Measurements from ENCODE around the gene CPTP. TPM values are rescaled to one million over a fixed set of nuclear protein-coding genes. Genes with fewer than 3 reads are reported as not detected.
A peak's percentile ranks its signal among the peaks of the same experiment; 100 is the strongest.
"Not testable (repeated sequence)": the region's sequence is repeated elsewhere in the genome, so short reads cannot be mapped to it uniquely, and the experiment has no call there.

CPTP gene
- total RNA-seq, 1 donor from 2014 or later = 1.0 TPM

DNA sequence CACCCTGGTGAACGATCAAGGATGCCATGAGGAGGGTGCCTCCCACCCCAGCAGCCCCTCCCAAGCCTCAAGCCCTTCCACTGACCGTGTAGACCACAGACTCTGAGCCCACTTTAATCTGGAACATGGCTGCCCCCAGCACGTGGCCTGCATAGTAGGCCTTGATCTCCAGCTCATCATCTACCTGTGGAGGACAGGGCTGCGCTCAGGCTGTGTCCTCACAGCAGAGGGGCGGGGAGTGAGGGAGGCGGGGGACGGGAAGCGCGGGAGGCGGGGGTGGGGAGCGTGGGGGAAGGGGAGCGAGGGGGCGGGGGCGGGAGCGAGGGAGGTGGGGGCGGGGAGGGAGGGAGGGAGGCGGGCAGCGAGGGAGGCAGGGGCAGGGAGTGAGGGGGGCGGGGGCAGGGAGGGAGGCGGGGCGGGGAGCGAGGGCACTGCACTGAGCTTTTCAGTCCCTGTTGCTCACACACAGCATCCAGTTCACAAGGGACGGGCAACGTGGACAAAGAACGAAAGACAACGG is 9.1 kb upstream of the CPTP start:
- no peaks in the 10 kb centered on the region for H3K9me3 Mint-ChIP-seq
- peak; percentile 43 for DNase-seq (ENCODE audit: low spot score)
- Histone ChIP-seq H3K4me1 (peaks cover 7% of the 10 kb centered on the region), H3K9me3 (ENCODE audit: low read depth) (no peaks in the 10 kb centered on the region), H3K4me2 (peak overlapping the region; percentile 45), H4K20me1 (ENCODE audit: low read depth) (peaks cover 71% of the 10 kb centered on the region), H3K27me3 (no peaks in the 10 kb centered on the region), H3F3A (ENCODE audit: low read depth) (peaks cover 14% of the 10 kb centered on the region), H3K4me3 (no peak overlapping the region), H3K9ac (no peak overlapping the region), H3K79me2 (ENCODE audit: low read depth) (peaks cover 45% of the 10 kb centered on the region), H3K27ac (no peak overlapping the region), H2AFZ (replicated peaks) (no peak overlapping the region), H3K36me3 (no peaks in the 10 kb centered on the region)
- TF ChIP-seq EZH2 (IDR thresholded peaks at IDR 0.05) (no peak), EZH2phosphoT487 (IDR thresholded peaks at IDR 0.05) (no peak)
- TF ChIP-seq, protein P1, sequence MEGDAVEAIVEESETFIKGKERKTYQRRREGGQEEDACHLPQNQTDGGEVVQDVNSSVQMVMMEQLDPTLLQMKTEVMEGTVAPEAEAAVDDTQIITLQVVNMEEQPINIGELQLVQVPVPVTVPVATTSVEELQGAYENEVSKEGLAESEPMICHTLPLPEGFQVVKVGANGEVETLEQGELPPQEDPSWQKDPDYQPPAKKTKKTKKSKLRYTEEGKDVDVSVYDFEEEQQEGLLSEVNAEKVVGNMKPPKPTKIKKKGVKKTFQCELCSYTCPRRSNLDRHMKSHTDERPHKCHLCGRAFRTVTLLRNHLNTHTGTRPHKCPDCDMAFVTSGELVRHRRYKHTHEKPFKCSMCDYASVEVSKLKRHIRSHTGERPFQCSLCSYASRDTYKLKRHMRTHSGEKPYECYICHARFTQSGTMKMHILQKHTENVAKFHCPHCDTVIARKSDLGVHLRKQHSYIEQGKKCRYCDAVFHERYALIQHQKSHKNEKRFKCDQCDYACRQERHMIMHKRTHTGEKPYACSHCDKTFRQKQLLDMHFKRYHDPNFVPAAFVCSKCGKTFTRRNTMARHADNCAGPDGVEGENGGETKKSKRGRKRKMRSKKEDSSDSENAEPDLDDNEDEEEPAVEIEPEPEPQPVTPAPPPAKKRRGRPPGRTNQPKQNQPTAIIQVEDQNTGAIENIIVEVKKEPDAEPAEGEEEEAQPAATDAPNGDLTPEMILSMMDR (IDR thresholded peaks at IDR 0.05) = no peak
- H3K36me3 Mint-ChIP-seq = peaks cover 11% of the 10 kb centered on the region
- H3K4me3 Mint-ChIP-seq = peak overlapping the region; percentile 13
- H3K27me3 Mint-ChIP-seq (ENCODE audit: insufficient read depth, low read depth) = peaks cover 12% of the 10 kb centered on the region
- H3K27ac Mint-ChIP-seq = no peak overlapping the region
- peaks cover 6% of the 10 kb centered on the region for H3K4me1 Mint-ChIP-seq

DNA sequence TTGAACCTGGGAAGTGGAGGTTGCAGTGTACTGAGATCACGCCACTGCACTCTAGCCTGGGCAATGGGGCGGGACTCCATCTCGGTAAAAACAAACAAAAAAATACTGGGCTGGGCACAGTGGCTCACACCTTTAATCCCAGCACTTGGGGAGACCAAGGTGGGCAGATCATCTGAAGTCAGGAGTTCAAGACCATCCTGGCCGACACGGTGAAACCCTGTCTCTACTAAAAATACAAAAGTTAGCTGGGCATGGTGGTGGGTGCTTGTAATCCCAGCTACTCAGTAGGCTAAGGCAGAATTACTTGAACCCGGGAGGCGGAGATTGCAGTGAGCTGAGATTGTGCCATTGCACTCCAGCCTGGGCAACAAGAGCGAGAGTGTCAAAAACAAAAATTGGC is 8.4 kb upstream of the CPTP start:
- peaks cover 14% of the 10 kb centered on the region for H3F3A ChIP-seq (ENCODE audit: low read depth)
- peak overlapping the region; percentile 45 for H3K4me2 ChIP-seq
- peaks cover 12% of the 10 kb centered on the region for H3K27me3 Mint-ChIP-seq (ENCODE audit: insufficient read depth, low read depth)
- not testable (repeated sequence) for H3K9me3 Mint-ChIP-seq; H3K4me1 Mint-ChIP-seq; H3K36me3 ChIP-seq; H2AFZ ChIP-seq (replicated peaks); H3K4me3 Mint-ChIP-seq; H3K27ac Mint-ChIP-seq; H3K9me3 ChIP-seq (ENCODE audit: low read depth); H3K4me1 ChIP-seq; H3K4me3 ChIP-seq; DNase-seq (ENCODE audit: low spot score); H3K9ac ChIP-seq; H3K27me3 ChIP-seq; H3K27ac ChIP-seq
- H3K79me2 ChIP-seq (ENCODE audit: low read depth) = peaks cover 52% of the 10 kb centered on the region
- H3K36me3 Mint-ChIP-seq = peaks cover 11% of the 10 kb centered on the region
- peaks cover 78% of the 10 kb centered on the region for H4K20me1 ChIP-seq (ENCODE audit: low read depth)

DNA sequence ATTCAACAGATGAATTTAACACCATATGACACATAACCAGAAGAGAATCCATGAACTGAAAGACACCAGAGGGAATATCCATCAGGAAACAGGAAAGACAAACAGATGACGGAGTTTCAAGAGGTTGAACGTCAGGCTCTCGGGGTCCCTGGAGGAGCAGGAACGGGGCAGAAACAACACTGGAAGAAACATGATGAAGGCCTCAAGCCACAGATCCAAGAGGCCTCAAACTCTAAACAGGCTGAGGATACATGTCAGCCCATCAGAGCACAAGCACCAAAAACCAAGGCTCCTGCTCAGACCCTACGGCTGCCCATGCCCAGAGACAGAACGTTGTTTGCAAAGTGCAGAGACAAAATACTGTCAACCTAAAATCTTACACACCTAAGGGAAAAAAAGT is 7.2 kb upstream of the CPTP start:
- Mint-ChIP-seq H3K27me3 (ENCODE audit: insufficient read depth, low read depth) (peaks cover 12% of the 10 kb centered on the region), H3K9me3 (no peaks in the 10 kb centered on the region), H3K4me3 (no peak overlapping the region), H3K36me3 (peaks cover 11% of the 10 kb centered on the region), H3K4me1 (peaks cover 10% of the 10 kb centered on the region), H3K27ac (no peak overlapping the region)
- Histone ChIP-seq H3K9me3 (ENCODE audit: low read depth) (no peaks in the 10 kb centered on the region), H3K4me1 (peaks cover 7% of the 10 kb centered on the region), H3K27ac (no peak overlapping the region), H3K36me3 (no peaks in the 10 kb centered on the region), H3K27me3 (no peaks in the 10 kb centered on the region), H2AFZ (replicated peaks) (no peak overlapping the region), H3K9ac (no peak overlapping the region), H3K79me2 (ENCODE audit: low read depth) (peaks cover 64% of the 10 kb centered on the region), H3K4me3 (no peak overlapping the region), H4K20me1 (ENCODE audit: low read depth) (peaks cover 82% of the 10 kb centered on the region), H3K4me2 (no peak overlapping the region), H3F3A (ENCODE audit: low read depth) (peaks cover 14% of the 10 kb centered on the region)
- TF ChIP-seq EZH2phosphoT487 (IDR thresholded peaks at IDR 0.05) (no peak), EZH2 (IDR thresholded peaks at IDR 0.05) (no peak)
- TF ChIP-seq, protein P1 (IDR thresholded peaks at IDR 0.05) = no peak
- DNase-seq (ENCODE audit: low spot score) = no peak

DNA sequence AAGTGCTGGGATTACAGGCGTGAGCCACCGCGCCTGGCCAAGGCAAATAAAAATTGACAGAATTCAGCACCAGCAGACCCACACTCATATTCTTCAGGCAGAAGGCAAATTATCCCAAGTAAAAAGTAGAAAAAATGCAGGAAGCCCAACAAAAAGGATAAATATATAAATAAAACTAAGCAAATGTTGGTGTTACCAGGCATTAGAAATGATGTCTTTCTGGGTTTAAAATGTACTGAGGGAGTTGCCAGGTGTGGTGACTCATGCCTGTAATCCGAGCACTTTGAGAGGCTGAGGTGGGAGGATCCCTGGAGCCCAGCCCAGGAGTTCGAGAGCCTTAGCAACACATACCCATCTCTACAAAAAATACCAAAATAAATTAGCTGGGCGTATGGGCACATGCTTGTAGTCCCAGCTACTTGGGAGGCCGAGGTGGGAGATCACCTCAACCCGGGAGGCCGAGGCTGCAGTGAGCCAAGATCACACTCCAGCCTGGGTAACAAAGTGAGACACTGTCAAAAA is 6.4 kb upstream of the CPTP start:
- H3K27me3 Mint-ChIP-seq (ENCODE audit: insufficient read depth, low read depth) = peaks cover 14% of the 10 kb centered on the region
- H3K4me1 Mint-ChIP-seq = peaks cover 12% of the 10 kb centered on the region
- H3K27ac Mint-ChIP-seq = no peak overlapping the region
- H3K4me2 ChIP-seq = no peak overlapping the region
- no peak overlapping the region for H3K27ac ChIP-seq
- no peak overlapping the region for H2AFZ ChIP-seq (replicated peaks)
- peaks cover 11% of the 10 kb centered on the region for H3K36me3 Mint-ChIP-seq
- H3K4me1 ChIP-seq = peaks cover 7% of the 10 kb centered on the region
- no peak for TF ChIP-seq EZH2 (IDR thresholded peaks at IDR 0.05)
- TF ChIP-seq, protein P1 (IDR thresholded peaks at IDR 0.05) = no peak
- TF ChIP-seq EZH2phosphoT487 (IDR thresholded peaks at IDR 0.05) = no peak
- DNase-seq (ENCODE audit: low spot score) = no peak
- H3F3A ChIP-seq (ENCODE audit: low read depth) = peaks cover 14% of the 10 kb centered on the region
- no peaks in the 10 kb centered on the region for H3K9me3 ChIP-seq (ENCODE audit: low read depth)
- H3K36me3 ChIP-seq = no peaks in the 10 kb centered on the region
- H3K9ac ChIP-seq = no peak overlapping the region
- peaks cover 82% of the 10 kb centered on the region for H4K20me1 ChIP-seq (ENCODE audit: low read depth)
- H3K27me3 ChIP-seq = no peaks in the 10 kb centered on the region
- no peak overlapping the region for H3K4me3 ChIP-seq
- H3K9me3 Mint-ChIP-seq = no peaks in the 10 kb centered on the region
- H3K4me3 Mint-ChIP-seq = no peak overlapping the region
- peaks cover 70% of the 10 kb centered on the region for H3K79me2 ChIP-seq (ENCODE audit: low read depth)

Data from neural progenitor cell (in vitro differentiated cells).